ENCODE results near the gene TSPYL6.

The TSPYL6 gene

GRCh38 chr2:54206596-54206995 lies 49.4 kb downstream of the TSPYL6 start:
- no peak overlapping the region for H3K4me3 ChIP-seq (ENCODE audit: low read depth, low read length)
- TF ChIP-seq CTCF (IDR thresholded peaks at IDR 0.05; ENCODE audit: borderline replicate concordance, insufficient read depth, low read depth, low read length), result peak; percentile 14; the same call in 1 of the 2 replicates

GRCh38 chr2:54204476-54204875 lies 51.6 kb downstream of the TSPYL6 start:
- TF ChIP-seq CTCF (IDR thresholded peaks at IDR 0.05; ENCODE audit: borderline replicate concordance, insufficient read depth, low read depth, low read length), result no peak
- no peak overlapping the region for H3K4me3 ChIP-seq (ENCODE audit: low read depth, low read length)

Measured in GM12875 (cell line).